Suppressor macrophage treated with lipopolysaccharide for 4 hours (primary cell): ENCODE results near the gene CTNNBL1.
A peak's percentile ranks its signal among the peaks of the same experiment; 100 is the strongest.
"Not testable (repeated sequence)": the region's sequence is repeated elsewhere in the genome, so short reads cannot be mapped to it uniquely, and the experiment has no call there.

Source experiments
- DNase-seq: peaks from one replicate; pipeline ENCODE4 v3.0.0-alpha.2; 2020

The CTNNBL1 gene, protein sequence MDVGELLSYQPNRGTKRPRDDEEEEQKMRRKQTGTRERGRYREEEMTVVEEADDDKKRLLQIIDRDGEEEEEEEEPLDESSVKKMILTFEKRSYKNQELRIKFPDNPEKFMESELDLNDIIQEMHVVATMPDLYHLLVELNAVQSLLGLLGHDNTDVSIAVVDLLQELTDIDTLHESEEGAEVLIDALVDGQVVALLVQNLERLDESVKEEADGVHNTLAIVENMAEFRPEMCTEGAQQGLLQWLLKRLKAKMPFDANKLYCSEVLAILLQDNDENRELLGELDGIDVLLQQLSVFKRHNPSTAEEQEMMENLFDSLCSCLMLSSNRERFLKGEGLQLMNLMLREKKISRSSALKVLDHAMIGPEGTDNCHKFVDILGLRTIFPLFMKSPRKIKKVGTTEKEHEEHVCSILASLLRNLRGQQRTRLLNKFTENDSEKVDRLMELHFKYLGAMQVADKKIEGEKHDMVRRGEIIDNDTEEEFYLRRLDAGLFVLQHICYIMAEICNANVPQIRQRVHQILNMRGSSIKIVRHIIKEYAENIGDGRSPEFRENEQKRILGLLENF

DNA sequence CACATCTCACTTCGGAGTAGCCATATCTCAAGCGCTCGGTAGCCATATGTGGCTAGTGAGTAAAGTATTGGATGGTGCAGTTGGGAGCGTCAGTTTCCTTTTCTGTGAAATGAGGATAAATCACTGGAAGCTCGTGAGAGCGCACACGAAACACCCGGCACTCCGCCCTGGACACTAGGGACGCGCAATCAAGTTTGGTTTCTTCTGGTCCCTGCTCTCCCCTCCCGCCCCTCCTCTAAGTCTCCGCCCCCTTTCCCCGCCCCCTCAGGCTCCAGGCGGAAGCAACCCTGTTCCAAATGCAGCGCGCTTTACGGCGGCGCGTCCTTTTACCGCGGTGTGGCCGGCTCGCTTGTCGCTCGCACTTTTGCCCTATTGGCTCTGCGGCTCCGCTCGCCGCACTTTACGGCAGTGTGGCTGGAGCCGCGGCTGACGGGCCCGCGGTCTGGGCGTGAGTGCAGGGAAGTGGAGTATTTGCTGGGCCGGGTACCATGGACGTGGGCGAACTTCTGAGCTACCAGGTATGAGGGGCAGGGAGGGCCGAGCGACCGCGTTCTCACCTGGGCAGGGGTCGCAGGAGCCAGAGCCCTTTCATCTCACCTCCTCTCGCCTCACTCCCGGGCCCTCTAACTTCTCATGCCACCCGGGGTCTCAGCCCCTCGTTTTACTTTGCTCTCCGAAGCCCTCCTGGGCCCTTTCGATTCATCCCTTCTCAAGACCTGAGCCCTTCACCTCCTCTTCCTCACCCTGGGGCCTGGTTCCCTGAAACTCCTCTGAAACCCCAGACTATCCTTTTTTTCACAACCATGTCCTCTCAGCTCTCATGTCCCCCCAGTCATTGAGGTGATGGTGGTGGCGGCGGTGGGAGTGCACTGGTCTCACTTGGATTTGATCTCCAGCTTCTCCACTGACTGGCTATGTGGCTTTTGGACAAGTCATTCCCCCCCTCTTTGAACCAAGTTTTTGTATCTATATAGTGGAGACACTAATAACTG lies at the start of gene CTNNBL1:
Gene CTNNBL1 (plus strand): TSS at position 396 of the 992 bp plus-strand sequence. CDS start 93 bp downstream, at position 489.
- DNase-seq: peak; percentile 100

DNA sequence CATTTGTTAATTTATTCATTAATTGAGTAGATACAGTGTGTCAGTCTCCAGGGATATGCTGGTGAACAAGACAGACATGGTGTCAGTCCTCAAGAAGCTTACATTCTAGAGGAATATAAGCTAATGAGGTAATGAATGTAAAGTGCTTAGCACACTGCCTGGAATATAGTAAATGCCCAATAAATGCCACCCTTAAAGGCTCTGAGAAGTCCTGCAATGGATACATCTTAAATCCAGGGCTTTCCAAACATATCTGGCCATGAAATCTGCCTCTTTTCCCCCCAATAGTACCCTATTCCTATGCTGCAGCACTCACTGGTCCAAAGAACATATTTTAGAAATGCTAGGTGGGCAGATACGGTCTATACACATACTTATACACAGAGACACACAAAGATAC lies 49.2 kb upstream of the CTNNBL1 start:
- no peak for DNase-seq

DNA sequence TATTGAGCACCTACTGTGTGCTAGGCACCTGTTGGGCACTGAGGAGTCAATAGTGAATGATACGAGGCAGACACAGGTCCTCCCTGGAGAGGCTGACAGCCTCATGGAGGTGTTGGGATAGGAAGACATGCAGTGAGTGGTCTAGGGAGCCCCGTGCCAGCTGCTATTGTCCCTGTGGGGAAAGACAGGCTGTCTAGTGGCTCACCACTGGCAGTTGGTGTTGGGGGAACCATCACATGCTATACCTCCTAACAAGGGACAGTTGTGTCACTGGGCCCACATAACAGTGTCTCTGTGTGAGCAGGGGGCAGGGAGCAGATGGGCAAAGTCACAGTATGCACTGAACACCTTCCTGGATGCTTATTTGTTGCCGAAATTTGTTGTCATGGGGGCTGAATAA lies 45.9 kb upstream of the CTNNBL1 start:
- DNase-seq: no peak

DNA sequence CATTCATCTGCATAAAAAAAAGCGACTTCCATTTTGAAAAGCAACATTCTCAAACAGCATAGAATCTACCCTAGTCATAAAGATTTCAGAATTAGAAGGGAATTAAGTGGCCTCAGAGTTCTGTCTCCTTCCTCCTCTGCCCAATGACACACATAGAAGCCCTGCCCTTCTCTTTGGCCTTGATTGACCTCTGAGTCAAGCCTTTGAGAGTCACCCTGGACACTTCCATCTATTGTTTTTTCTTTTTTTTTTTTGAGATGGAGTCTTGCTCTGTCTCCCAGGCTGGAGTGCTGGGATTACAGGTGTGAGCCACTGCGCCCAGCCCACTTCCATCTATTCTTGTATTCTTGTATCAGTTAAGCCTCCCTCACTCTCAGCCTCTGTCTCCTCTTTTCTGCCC lies 44.8 kb upstream of the CTNNBL1 start:
- DNase-seq: peak; percentile 55

DNA sequence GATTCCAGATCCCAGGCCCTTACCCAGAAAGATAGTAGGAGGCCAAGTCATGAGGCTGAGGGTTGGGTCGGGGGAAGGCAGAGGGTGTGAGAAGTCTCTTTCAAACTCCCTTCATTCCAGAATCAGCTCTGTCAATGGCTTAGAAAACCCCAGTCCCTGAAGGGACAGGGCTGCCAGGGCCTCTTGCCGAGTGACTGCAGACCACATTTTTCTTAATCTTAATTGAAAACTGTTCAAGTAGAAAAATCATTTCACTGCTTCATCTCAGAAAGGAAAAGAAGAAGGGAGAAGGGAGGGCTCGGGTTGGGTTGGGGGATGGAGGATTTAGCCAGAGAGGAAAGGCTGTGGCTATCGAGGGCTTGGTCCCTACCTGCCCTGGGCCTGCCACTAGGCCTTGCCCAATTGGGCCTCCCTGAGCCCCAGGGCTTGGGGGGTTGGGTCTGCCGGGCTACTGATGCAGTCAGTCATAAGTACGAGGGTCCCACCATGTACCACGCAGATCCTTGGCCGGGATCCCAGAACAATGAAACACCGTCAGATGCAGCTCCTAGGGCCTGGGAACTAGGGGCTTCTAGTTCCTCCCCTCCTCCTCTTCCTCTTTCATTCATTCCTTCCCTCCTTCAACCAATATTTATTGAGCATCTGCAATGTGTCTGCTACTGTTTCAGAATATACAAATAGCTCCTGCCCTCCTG lies 44.0 kb upstream of the CTNNBL1 start:
- DNase-seq: no peak

DNA sequence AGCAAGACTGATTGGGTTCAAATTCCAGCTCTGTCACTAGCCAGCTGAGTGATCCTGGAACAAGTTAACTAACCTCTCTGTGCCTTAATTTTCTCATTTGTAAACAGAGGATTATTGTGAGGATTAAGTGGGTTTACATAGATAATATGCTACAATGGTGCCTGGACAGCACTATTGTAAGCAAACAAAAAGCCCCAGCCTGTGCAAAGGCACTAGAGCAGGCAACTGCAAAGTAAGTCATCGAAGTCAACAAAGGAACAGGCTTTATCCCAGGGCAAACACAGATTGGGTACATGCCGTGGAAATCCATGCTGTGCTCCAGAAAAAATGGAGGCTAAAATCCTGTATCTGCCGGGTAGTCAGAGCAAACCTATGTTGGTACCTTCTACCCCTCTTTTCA lies 43.2 kb upstream of the CTNNBL1 start:
- no peak for DNase-seq

DNA sequence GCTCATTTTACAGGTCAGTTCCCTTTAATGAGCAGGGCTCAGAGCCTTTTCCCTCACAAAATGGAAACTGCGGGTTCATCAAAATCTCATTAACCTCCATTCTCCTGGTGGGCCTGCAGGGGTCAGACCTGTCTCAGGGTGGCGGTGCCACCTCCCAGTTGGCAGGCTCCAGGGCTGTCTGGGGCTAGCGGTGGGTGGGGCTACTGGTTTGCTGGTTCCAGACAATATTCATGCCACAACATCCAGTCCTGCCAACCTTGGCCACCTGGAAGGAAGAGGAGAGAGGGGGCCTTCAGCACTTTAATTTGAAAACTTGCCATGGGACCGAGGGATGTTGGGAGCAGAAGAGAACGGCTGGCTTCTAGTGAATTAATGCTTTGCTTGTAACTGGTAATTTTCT lies 41.9 kb upstream of the CTNNBL1 start:
- DNase-seq: peak; percentile 43

DNA sequence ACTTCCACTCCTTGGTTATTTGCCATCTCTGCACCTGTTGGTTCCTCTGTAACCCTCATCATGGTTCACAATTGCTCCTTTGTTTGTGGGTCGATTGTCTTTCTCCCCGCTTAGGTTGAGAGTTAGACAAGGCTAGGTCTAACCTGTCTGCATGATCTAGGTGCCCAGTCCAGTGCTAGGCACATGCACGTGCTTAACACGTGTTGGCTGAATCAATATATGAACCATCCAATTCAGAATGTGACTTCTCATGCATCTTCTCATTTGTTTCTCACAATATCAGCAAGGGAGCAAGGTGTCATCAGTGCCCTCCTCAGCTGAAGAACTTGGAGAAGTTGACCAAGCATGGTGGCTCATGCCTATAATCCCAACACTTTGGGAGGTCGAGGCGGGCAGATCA lies 36.9 kb upstream of the CTNNBL1 start:
- DNase-seq: no peak

DNA sequence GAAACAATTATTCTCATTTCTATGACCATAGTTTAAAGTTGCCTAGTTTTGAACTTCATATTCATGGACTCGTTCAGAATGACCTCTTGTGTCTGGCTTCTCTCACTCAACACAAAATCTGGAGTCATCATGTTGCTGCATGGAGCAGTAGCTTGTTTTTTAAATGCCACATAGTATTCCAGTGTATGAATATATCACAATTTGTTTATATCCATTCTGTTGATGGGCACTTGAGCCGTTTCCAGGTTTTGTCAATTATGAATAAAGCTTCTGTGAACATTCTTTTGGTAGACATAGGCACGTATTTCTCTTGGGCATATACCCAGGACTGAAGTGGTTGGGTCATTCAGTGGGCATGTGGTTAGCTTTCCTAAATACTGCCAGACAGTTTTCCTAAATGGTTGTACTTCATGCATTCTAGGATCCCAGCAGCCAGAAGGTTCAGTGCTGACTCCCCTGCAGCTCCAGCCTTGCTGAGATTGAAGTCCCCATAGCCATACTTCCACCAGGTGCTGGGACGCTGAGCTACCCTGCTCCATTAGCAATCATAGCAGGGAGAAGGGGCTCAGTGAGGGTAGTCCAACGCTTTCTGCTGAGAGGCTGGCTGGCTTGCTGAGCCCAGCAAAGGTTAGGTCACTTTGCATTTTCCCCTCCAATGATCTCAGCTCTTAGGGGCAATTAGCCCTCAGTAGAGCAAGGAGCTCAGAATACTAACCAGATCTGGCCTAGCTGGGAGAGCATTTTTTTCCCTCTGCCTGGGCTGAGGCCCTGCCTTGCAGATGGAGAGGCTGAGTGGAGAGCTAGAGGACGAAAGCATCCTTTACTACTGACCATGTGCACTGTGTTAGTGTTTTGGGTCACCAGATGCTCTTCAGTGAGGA lies 35.7 kb upstream of the CTNNBL1 start:
- no peak for DNase-seq

DNA sequence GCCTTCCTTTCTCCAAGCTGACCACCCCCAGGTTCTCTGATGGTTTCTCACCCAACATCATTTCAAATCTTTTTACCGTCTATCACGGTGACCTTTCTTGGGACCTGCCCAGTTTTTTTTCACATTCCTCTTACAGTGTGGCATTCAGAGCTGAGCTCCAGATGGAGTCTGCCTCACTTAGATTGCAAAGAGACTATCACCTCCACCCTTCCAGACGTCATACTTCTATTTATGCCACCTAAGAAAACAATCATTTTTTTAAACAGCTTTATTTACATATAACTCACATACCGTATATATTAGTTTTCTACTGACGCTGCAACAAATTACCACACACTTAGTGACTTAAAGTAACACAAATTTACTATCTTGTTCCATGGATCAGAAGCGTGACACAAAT lies 32.3 kb upstream of the CTNNBL1 start:
- no peak for DNase-seq

DNA sequence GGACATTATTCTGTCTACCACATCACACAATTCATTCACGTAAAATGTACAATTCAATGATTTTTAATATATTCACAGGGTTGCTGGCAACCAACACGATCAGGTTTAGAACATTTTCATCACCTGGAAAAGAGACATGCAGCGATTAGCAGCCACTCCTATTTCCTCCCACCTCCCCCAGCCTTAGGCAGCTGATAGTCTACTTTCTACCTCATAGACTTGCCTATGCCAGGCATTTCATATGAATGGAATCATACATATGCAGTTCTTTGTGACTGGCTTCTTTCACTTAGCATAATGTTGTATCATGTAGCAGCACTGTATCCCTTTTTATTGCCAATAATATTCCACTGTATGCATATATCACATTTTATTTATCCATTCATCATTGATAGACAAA lies 31.5 kb upstream of the CTNNBL1 start:
- DNase-seq: no peak

DNA sequence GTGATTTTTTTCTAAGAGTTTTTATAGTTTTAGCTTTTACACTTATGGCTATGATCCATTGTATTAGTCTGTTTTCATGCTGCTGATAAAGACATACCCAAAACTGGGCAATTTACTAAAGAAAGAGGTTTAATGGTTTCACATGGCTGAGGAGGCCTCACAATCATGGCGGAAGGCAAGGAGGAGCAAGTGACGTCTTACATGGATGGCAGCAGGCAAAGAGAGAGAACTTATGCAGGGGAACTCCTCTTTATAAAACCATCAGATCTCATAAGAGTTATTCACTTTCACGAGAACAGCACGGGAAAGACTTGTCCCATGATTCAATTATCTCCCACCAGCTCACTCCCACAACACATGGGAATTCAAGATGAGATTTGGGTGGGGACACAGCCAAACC lies 29.2 kb upstream of the CTNNBL1 start:
- DNase-seq: not testable (repeated sequence)

DNA sequence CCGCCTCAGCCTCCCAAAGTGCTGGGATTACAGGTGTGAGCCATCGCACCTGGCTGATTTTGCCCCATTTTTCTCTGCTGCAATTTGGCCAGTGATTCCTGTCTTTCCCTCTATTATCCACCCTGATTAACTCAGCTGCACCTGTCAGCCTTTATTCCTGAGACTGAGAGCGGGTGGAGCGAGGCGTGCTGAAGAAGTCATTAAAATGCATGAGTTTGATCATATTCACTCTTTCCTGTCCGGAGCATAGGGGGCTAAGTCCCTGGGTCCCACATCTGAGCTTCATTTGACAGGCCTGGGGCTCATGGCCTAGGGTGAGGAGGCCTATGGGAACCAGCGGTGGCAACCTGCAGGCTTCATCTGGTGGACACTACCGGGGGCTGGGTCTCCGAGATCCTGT lies 25.7 kb upstream of the CTNNBL1 start:
- no peak for DNase-seq

DNA sequence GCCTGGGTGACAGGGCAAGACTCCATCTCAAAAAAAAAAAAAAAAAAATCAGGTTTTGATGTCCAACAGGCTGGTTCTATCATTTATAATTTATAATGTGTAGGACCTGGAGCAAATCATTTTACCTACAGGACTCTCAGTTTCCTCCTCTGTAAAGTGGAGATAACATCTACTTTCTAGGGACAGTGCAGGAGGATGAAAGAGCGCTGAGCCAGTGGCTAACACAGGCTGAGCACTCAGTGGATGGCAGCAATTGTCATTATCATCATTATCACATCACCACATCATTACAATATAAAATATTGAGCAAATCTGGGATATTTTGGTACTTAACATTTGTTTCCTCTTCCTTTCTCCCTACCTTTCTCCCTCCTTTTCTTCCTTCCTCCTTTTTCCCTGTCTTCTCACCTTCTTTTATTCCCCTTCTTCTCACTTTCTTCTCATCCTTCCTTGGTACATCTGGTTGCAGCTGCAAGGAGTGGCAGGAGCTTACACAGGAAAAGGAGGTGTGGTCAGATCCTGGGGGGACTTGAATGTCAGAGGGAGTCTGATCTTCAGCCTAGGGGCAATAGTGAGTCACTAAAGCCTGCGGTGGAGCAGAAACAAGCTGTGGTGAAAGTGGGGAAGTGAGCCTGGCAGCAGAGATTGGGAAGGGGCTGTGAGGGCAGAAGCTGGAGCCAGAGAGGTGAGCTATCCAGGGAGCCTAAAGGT lies 24.6 kb upstream of the CTNNBL1 start:
- peak; percentile 49 for DNase-seq

DNA sequence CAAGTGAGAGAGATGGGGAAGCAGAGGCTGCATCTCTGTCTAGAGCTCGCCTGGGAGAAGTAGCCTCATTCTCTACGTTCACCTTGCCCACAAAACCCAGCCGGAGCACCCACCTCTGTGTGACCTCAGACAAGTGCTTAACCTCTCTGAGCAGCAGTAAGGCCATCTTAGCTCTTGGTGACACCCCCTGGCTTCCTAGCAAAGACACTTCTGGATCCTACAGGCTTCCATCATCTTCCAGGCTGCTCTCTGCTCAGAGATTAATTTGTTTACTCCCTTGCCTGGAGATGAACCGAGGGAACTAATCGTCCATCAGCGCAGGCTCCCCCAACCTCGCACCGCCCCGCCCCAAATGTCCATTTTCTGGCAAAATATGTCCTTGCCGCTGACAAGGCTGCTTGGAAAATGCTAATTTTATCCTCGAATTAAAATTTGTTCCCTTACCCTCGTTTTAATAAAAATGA lies 24.0 kb upstream of the CTNNBL1 start:
- no peak for DNase-seq

DNA sequence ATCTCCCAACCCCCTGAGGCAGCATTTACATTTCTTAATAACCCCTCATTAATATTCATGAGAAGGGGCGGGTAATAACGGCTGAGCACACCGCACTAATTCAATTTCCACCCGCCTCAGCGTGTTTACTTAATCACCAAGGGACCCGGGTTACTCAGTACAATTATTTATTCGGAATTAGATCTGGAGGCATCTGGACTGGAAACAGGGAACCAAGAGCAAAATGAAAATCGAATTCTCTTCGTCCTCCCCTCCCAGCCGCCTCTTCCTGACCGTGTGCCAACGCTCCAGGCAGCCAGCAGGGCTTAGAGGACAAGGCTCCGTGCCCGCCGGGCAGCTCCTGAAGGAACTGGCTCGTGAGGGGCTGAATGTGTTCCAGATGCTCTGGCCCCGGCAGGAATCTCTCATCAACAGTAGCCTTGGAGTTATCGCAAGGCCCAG lies 23.5 kb upstream of the CTNNBL1 start:
- no peak for DNase-seq

DNA sequence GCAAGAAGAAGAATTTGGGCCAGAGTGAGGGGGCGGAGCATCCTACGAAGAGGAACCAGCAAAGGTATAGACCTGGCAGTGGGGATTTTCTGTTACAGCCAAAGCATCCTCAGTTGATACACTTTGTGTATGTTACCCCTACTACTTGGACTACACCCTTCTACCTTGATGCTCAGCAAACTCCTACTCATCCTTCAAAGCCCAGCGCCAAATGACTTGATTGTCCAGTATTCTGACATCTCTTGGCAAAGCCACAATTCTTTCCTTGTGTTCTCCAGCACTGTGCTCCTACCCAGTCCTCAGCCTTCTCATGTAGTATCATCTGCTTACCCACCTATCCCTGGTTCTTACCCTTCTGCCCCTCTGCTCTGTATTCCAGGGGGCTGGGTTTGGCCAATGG lies 21.7 kb upstream of the CTNNBL1 start:
- no peak for DNase-seq

DNA sequence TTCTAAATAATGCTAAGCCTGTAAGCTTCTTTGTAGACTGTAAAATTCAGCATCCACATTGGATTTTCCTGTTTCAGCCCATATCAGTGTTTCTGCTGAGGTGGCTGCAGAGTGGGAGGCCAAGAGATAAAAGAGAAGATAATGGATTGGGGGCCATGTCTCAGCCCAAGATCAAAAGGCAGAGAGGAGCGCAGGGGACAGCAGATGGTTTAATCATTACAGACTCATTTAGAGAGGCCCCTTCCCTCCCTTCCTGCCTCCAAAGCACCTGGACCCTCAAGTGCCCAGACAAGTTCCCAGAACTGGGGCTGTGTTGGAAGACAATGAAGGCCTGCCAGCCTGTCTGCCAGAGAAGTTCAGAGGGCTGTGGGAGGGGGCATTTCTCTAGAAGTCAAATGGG lies 20.4 kb upstream of the CTNNBL1 start:
- DNase-seq: no peak

DNA sequence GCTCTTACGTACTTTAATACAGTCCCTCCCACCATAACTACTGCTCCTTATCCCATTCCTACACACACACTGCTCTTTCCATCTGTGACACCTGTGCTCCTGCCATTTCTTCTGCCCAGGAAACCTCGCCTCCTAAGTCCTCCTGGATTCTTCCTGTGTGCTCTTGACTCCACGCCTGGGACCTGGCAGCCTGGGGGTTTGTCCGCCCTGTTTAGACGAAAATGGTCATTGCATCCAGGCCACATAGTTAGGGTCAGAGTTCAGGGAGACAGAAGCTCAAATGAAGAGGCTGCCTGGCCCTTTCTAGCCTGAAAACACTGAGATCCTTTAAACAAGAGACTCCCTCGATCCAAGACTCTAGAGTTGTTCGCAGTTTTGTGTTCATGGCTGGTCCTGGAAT lies 17.4 kb upstream of the CTNNBL1 start:
- no peak for DNase-seq

DNA sequence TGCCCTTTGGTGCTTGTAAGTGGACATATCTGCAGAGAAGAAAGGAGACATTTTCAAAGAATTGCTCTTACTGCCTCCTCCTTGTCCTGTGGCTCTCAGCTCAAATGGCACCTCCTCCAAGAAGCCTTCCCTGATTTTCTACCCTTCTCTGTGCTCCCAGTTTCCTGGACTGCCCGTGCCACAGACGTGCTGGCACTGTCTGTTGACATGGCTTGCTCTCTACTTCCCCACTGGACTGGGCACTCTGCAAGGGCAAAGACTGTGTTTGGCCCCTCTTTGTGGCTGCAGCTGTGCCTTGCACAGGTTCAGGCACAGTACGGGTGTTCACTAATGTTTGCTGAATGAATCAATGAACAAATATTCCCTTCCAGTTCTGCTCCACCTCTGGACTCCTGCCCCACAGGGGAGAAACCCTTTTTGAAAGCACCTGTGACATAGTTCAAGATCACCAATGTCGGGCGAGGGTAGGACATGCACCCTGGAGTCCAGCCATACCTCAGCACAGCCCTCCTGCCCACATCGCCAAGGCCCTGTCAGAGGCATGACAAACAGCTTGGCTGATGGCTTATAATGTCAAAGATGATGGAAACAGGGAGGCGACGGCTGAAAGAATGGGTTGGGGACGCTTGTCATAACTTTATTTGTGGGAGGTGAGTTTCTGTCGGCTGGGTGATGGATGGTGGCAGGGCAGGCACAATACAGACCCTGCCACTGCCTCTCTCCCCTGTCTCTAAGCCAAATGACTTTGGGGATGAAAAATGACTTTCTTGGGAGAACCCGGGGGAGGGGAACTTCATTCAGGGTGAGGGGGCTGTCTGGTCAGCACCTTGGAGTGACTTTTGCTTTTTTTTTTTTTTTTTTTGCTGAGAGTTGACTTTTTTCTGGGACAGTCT lies 15.6 kb upstream of the CTNNBL1 start:
- DNase-seq: no peak
